ENCODE measurements around the gene OR2B2. TPM values are rescaled to one million over a fixed set of nuclear protein-coding genes. Genes with fewer than 3 reads are reported as not detected.
A peak's percentile ranks its signal among the peaks of the same experiment; 100 is the strongest.

Gene OR2B2
- total RNA-seq, 1 experiment from 2014 or later = not detected

- TF ChIP-seq, protein P1, sequence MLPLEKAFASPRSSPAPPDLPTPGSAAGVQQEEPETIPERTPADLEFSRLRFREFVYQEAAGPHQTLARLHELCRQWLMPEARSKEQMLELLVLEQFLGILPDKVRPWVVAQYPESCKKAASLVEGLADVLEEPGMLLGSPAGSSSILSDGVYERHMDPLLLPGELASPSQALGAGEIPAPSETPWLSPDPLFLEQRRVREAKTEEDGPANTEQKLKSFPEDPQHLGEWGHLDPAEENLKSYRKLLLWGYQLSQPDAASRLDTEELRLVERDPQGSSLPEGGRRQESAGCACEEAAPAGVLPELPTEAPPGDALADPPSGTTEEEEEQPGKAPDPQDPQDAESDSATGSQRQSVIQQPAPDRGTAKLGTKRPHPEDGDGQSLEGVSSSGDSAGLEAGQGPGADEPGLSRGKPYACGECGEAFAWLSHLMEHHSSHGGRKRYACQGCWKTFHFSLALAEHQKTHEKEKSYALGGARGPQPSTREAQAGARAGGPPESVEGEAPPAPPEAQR (CRISPR knock-in tag; IDR thresholded peaks at IDR 0.05) = no peak
- peak; percentile 62; the same call in 1 of the 2 replicates for TF ChIP-seq MYBL2 (CRISPR knock-in tag; IDR thresholded peaks at IDR 0.05)
- no peak for TF ChIP-seq ERG (CRISPR knock-in tag; IDR thresholded peaks at IDR 0.05)
- TF ChIP-seq, protein P2, sequence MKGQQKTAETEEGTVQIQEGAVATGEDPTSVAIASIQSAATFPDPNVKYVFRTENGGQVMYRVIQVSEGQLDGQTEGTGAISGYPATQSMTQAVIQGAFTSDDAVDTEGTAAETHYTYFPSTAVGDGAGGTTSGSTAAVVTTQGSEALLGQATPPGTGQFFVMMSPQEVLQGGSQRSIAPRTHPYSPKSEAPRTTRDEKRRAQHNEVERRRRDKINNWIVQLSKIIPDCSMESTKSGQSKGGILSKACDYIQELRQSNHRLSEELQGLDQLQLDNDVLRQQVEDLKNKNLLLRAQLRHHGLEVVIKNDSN (CRISPR knock-in tag; IDR thresholded peaks at IDR 0.05) = no peak; the same call in 1 of the 2 replicates
- no peak for TF ChIP-seq EMX1 (CRISPR knock-in tag; IDR thresholded peaks at IDR 0.05)
- no peak for TF ChIP-seq ZNF396 (CRISPR knock-in tag; IDR thresholded peaks at IDR 0.05; ENCODE audit: borderline replicate concordance)
- TF ChIP-seq TCF7 (CRISPR knock-in tag; IDR thresholded peaks at IDR 0.05; ENCODE audit: low read depth) = 0 out of 2 replicates have a peak, but pooled peaks have one; percentile 56
- TF ChIP-seq NR1H2 (CRISPR knock-in tag; IDR thresholded peaks at IDR 0.05) = no peak
- TF ChIP-seq MAX (CRISPR knock-in tag; IDR thresholded peaks at IDR 0.05) = peak; percentile 39; the same call in 1 of the 2 replicates
- TF ChIP-seq ATF1 (CRISPR knock-in tag; IDR thresholded peaks at IDR 0.05) = 0 out of 2 replicates have a peak, but pooled peaks have one; percentile 59
- TF ChIP-seq ZNF281 (CRISPR knock-in tag; IDR thresholded peaks at IDR 0.05) = no peak
- no peak for TF ChIP-seq IRF1 (CRISPR knock-in tag; IDR thresholded peaks at IDR 0.05)
- TF ChIP-seq SMAD3 (CRISPR knock-in tag; IDR thresholded peaks at IDR 0.05; ENCODE audit: borderline replicate concordance) = peak; percentile 65; the same call in 1 of the 2 replicates
- TF ChIP-seq HMGA2 (CRISPR knock-in tag; IDR thresholded peaks at IDR 0.05) = no peak
- no peak for TF ChIP-seq CREB1 (CRISPR knock-in tag; IDR thresholded peaks at IDR 0.05)
- TF ChIP-seq ZNF532 (CRISPR knock-in tag; IDR thresholded peaks at IDR 0.05; ENCODE audit: borderline replicate concordance) = peak; percentile 33; the same call in 1 of the 2 replicates
- TF ChIP-seq E2F4 (CRISPR knock-in tag; IDR thresholded peaks at IDR 0.05; ENCODE audit: borderline replicate concordance, low read depth) = peak; percentile 76
- TF ChIP-seq RELA (CRISPR knock-in tag; IDR thresholded peaks at IDR 0.05; ENCODE audit: borderline replicate concordance) = no peak
- TF ChIP-seq ATF3 (CRISPR knock-in tag; conservative IDR thresholded peaks at IDR 0.05) = no peak
- peak; percentile 68; the same call in 1 of the 2 replicates for TF ChIP-seq ZNF671 (CRISPR knock-in tag; IDR thresholded peaks at IDR 0.05)
- no peak for TF ChIP-seq ZBTB43 (CRISPR knock-in tag; IDR thresholded peaks at IDR 0.05)
Measured at GRCh38 chr6:27864906-27865849, 47.0 kb downstream of the OR2B2 start (continued).

Measured in WTC11 (cell line).